HL-60/S4 treated with phorbol 12-myristate 13-acetate at 8.2 ng/mL for 4 days and 3 days (cell line): ENCODE results near the gene PRELP.

Source experiments
- in situ Hi-C: fragments of 300-500 bp; cut with MboI; formaldehyde crosslinking; loops from 2 replicates; pipeline ENCODE4 v1.15.0; 2022; ENCODE audit warnings: low sequenced_read_pairs

Gene PRELP

DNA sequence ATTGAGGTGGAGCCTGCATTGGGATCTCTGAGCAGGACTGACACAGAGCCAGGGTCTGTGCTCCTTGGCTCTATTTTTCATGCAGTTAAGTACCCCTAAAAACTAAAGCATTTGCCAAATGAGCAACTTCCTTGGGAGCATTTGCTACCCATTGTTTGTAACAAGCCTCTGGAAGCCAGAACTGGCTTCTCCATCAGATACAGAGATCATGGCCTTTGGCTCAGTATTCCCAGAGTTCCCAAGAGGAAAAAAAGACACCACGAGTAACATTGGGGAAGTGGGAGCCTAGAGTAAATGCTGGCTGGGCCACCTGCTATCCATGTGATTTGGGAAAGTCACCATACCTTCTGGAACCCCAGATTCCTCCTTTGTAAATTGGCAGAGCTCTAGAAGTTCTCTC lies 63.1 kb downstream of the PRELP start:
- in situ Hi-C loops, result no loop called here

DNA sequence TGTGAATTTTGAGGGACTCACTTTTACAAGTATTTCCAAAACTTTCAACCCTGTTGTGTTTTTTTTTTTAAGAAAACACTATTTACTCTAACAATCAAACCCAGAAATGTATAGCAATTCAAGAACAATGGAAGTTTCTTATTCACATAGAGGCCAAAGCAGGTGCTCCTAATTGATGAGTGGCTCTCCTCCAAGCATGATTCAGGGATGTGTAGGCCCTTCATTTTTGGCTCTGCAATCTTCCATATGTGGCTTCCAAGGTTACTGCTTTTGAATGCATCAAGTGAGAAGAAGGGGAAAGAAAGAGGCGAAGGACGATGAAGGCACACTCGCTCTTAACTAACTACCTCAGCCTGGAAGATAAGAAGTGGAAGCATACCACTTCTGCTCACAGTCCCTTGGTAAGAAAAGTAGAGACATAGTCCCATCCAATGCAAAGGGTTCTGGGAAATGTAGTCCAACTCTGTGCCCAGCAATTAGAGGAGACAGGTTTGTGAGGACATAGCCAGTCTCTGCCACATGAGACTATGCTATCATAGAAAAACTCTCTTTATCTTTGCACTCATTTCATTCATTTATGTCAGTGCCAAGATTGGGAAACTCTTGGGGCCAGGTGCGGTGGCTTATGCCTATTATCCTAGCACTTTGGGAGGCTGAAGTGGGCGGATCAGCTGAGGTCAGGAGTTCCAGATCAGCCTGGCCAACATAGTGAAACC lies 64.4 kb downstream of the PRELP start:
- in situ Hi-C loops, result no loop called here
